RWPE2 (cell line): ENCODE measurements around the gene SERINC1.

Experiments
- ATAC-seq: fragments of 200-7000 bp; cut with Tn5 transposase; 3 replicates; pipeline ENCODE4 v1.9.1; 2021; ENCODE audit warnings: low read depth
- DNase-seq: peaks from one replicate; pipeline ENCODE4 v3.0.0-alpha.2; 2020; ENCODE audit warnings: low spot score
- H3K27ac ChIP-seq: fragments of 450-650 bp; 2 replicates; pipeline ENCODE4 v1.5.1; 2017; ENCODE audit warnings: mild to moderate bottlenecking; ENCODE audit not compliant: poor library complexity, severe bottlenecking
- H3K27me3 ChIP-seq: fragments of 250-450 bp; sonication (Bioruptor Pico); 2 replicates; pipeline ENCODE4 v1.5.1; 2021; ENCODE audit warnings: mild to moderate bottlenecking, moderate library complexity; ENCODE audit not compliant: insufficient read depth, poor library complexity, severe bottlenecking
- H3K36me3 ChIP-seq: fragments of 250-450 bp; sonication (Bioruptor Pico); 2 replicates; pipeline ENCODE4 v1.5.1; 2020; ENCODE audit warnings: low read depth, mild to moderate bottlenecking, moderate library complexity
- H3K4me1 ChIP-seq: fragments of 250-450 bp; sonication (Bioruptor Pico); 2 replicates; pipeline ENCODE4 v1.5.1; 2021; ENCODE audit warnings: mild to moderate bottlenecking, moderate library complexity; ENCODE audit not compliant: insufficient read depth, poor library complexity, severe bottlenecking
- H3K4me3 ChIP-seq: fragments of 250-450 bp; sonication (Bioruptor Pico); 2 replicates; pipeline ENCODE4 v1.5.1; 2021; ENCODE audit warnings: mild to moderate bottlenecking, moderate library complexity; ENCODE audit not compliant: severe bottlenecking
- H3K9me3 ChIP-seq: fragments of 250-450 bp; sonication (Bioruptor Pico); 2 replicates; pipeline ENCODE4 v1.5.1; 2021; ENCODE audit warnings: mild to moderate bottlenecking, moderate library complexity; ENCODE audit not compliant: severe bottlenecking
- TF ChIP-seq, protein P1 (sequence below): fragments of 450-650 bp; IDR thresholded peaks from one replicate; pipeline ENCODE4 v1.5.1; 2017; ENCODE audit warnings: mild to moderate bottlenecking, moderate library complexity; ENCODE audit not compliant: poor library complexity, severe bottlenecking

Gene SERINC1

GRCh38 chr6:122428781-122429180, 42.8 kb downstream of the SERINC1 start:
- DNase-seq, result no peak
- H3K4me3 ChIP-seq, result no peak overlapping the region
- H3K9me3 ChIP-seq, result no peaks in the 10 kb centered on the region
- no peak overlapping the region for H3K27ac ChIP-seq
- no peak for ATAC-seq
- no peaks in the 10 kb centered on the region for H3K4me1 ChIP-seq
- TF ChIP-seq, protein P1, sequence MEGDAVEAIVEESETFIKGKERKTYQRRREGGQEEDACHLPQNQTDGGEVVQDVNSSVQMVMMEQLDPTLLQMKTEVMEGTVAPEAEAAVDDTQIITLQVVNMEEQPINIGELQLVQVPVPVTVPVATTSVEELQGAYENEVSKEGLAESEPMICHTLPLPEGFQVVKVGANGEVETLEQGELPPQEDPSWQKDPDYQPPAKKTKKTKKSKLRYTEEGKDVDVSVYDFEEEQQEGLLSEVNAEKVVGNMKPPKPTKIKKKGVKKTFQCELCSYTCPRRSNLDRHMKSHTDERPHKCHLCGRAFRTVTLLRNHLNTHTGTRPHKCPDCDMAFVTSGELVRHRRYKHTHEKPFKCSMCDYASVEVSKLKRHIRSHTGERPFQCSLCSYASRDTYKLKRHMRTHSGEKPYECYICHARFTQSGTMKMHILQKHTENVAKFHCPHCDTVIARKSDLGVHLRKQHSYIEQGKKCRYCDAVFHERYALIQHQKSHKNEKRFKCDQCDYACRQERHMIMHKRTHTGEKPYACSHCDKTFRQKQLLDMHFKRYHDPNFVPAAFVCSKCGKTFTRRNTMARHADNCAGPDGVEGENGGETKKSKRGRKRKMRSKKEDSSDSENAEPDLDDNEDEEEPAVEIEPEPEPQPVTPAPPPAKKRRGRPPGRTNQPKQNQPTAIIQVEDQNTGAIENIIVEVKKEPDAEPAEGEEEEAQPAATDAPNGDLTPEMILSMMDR, result no peak
- H3K36me3 ChIP-seq, result peaks cover 75% of the 10 kb centered on the region
- no peaks in the 10 kb centered on the region for H3K27me3 ChIP-seq

DNA sequence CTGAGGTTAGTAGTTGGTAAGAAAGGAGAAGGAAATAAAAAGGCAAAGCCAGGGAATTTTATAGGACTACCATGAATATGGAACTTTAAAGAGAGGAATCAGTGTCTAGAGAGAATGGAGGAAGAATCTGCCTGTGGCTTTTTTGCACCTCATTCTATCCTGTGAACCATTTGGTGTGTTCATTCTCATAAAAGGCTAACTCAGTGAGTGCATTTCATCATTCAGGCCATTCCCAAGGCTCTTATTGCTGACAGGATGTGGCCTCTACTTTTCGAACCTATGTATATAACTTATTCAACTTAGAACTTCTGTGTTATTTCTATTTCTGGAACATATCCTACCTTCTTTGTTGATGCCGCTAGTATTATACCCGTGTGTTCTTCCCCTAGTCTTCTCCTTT, 45.0 kb downstream of the SERINC1 start:
- H3K9me3 ChIP-seq, result no peaks in the 10 kb centered on the region
- peaks cover 77% of the 10 kb centered on the region for H3K36me3 ChIP-seq
- TF ChIP-seq, protein P1, result no peak
- ATAC-seq (no peak), DNase-seq (no peak)
- H3K4me1 ChIP-seq, result no peaks in the 10 kb centered on the region
- no peaks in the 10 kb centered on the region for H3K27me3 ChIP-seq
- H3K27ac ChIP-seq, result no peak overlapping the region
- H3K4me3 ChIP-seq, result no peak overlapping the region

GRCh38 chr6:122423734-122424133, 47.9 kb downstream of the SERINC1 start:
- H3K4me3 ChIP-seq, result no peak overlapping the region
- TF ChIP-seq, protein P1, result no peak
- H3K36me3 ChIP-seq, result peaks cover 78% of the 10 kb centered on the region
- no peaks in the 10 kb centered on the region for H3K27me3 ChIP-seq
- ATAC-seq (no peak), DNase-seq (no peak)
- no peak overlapping the region for H3K27ac ChIP-seq
- H3K4me1 ChIP-seq, result no peaks in the 10 kb centered on the region
- no peaks in the 10 kb centered on the region for H3K9me3 ChIP-seq

DNA sequence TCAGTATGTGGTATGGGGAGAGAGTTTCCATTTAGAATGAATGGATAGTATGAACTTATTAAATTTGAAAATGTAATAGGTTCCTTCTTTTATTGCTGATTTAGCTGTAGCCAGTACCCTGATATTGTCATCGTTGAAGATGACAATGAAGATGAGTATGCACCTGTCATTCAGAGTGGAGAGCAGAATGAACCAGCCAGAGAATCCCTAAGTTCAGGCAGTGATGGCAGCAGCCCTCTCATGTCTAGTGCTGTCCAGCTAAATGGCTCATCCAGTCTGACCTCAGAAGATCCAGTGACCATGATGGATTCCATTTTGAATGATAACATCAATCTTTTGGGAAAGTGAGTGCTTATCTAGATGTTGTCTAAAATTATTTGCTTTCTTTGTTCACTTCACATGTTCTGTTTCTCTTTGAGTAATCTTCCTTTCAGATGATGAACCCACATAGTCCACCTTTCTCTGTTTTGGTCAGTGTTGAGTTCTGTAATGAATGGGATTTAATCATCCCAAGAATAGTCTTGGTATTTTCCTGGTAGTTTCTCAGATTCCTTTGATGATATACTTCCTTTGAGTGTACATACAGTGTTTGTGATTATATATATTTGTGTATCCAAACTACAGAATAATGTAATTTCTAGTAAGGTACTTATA, 48.9 kb downstream of the SERINC1 start:
- DNase-seq (no peak), ATAC-seq (no peak)
- no peaks in the 10 kb centered on the region for H3K9me3 ChIP-seq
- no peak overlapping the region for H3K4me3 ChIP-seq
- H3K27ac ChIP-seq, result no peak overlapping the region
- no peaks in the 10 kb centered on the region for H3K4me1 ChIP-seq
- TF ChIP-seq, protein P1, result no peak
- peaks cover 78% of the 10 kb centered on the region for H3K36me3 ChIP-seq
- no peaks in the 10 kb centered on the region for H3K27me3 ChIP-seq

DNA sequence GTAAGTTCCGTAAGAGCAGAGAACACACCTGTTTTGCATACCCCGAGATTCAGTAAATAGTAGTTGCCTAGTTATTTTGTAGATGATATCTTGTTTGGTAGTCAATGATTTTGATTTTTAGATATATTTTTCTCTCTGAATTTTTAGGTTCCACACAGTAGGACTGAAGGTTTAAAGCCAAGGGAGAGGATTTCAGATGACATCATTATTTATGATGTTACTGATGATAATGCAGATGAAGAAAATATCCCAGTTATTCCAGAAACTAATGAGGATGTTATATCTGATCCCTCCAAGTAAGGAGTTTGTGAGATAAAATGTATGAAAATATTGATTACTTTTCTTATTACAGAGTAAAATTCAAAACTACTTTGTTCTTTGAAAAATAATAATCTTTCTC, 49.6 kb downstream of the SERINC1 start:
- TF ChIP-seq, protein P1, result no peak
- Histone ChIP-seq H3K36me3 (peaks cover 81% of the 10 kb centered on the region), H3K4me3 (no peak overlapping the region), H3K27ac (no peak overlapping the region), H3K4me1 (no peaks in the 10 kb centered on the region), H3K9me3 (no peaks in the 10 kb centered on the region), H3K27me3 (no peaks in the 10 kb centered on the region)
- no peak for DNase-seq
- no peak for ATAC-seq
